HepG2 (cell line): ENCODE data around the gene GJD3.

Experiments used
- CREB1 ChIP-seq, 2 experiments: fragments of 450-650 bp in 1 of 2; IDR thresholded peaks; 2 replicates each; pipeline ENCODE4 v1.6.1; 2016 to 2017; ENCODE audit warnings: control low read depth in 1 of 2, mild to moderate bottlenecking in 1 of 2, missing compliant biosample characterization in 1 of 2, missing genetic modification characterization in 1 of 2
- CTCF ChIP-seq: sonication (generic); formaldehyde crosslinking; IDR thresholded peaks from 2 replicates; pipeline ENCODE4 v1.5.0; 2020; ENCODE audit warnings: mild to moderate bottlenecking, missing genetic modification reagents, moderate library complexity
- POLR2AphosphoS5 ChIP-seq: IDR thresholded peaks from 2 replicates; pipeline ENCODE4 v1.6.1; 2012; ENCODE audit warnings: low read depth, low read length
- RNF219 ChIP-seq: sonication (generic); formaldehyde crosslinking; IDR thresholded peaks from 2 replicates; pipeline ENCODE4 v1.5.0; 2020; ENCODE audit warnings: mild to moderate bottlenecking, missing genetic modification reagents
- ZBTB38 ChIP-seq: sonication (generic); formaldehyde crosslinking; IDR thresholded peaks from 2 replicates; pipeline ENCODE4 v1.5.1; 2020; ENCODE audit warnings: mild to moderate bottlenecking, missing genetic modification reagents
- ZBTB40 ChIP-seq, 2 experiments: fragments of 450-650 bp in 1 of 2; sonication (generic) in 1 of 2; formaldehyde crosslinking in 1 of 2; IDR thresholded peaks; 2 replicates each; pipeline versions ENCODE4 v1.6.1 to v1.8.0; 2016 to 2022; ENCODE audit warnings: antibody characterized with exemption in 1 of 2, mild to moderate bottlenecking in 1 of 2, missing genetic modification reagents in 1 of 2
- ZBTB7A ChIP-seq: sonication (generic); formaldehyde crosslinking; IDR thresholded peaks from 2 replicates; pipeline ENCODE4 v1.8.0; 2022; ENCODE audit warnings: mild to moderate bottlenecking, missing genetic modification reagents

GRCh38 chr17:40319651-40320540 is 44.6 kb downstream of the GJD3 start:
- TF ChIP-seq RNF219 (CRISPR knock-in tag) (no peak), ZBTB40 (IDR thresholded peaks at IDR 0.05) (no peak), ZBTB40 (CRISPR knock-in tag; IDR thresholded peaks at IDR 0.05) (no peak), CREB1 (IDR thresholded peaks at IDR 0.05) (no peak), CREB1 (CRISPR knock-in tag; IDR thresholded peaks at IDR 0.05) (no peak), POLR2AphosphoS5 (no peak), CTCF (CRISPR knock-in tag) (no peak), ZBTB7A (CRISPR knock-in tag) (no peak), ZBTB38 (no peak)
